SIG-M5 (cell line): ENCODE results near the gene SMIM24.

Experiments
- DNase-seq: peaks from one replicate; lab custom pipeline; 2025; lab: John Stamatoyannopoulos, UW

SMIM24 gene

DNA sequence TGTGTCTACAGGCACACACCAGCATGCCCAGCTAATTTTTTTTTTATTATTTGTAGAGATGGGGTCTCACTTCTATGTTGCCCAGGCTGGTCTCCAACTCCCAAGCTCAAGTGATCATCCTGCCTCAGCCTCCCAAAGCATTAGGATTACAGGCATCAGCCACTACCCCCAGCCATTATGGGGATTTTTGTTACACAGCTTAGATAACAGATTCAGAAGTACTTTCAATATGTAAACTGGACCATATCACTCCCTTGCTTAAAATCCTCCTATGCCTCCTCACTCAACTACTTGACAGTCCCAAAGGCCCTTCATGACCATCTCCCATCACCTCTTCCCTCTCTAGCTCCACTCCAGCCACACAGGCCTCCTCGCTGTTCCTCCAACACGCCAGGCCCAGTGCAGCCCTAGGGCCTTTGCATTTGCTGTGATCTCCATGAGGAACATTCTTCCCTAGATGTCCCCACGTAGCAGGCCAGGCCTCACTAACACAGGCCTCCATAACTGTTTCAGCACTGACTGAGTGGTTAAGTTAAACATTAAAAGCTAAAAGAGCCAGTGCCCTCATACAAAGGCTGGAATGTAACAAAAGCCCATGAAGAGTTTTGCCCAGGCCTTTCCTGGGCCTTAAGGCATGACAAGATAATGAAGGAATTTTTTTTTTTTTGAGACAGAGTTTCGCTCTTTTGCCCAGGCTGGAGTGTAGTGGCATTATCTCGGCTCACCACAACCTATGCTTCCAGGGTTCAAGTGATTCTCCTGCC lies 17.6 kb upstream of the SMIM24 start:
- DNase-seq = no peak

DNA sequence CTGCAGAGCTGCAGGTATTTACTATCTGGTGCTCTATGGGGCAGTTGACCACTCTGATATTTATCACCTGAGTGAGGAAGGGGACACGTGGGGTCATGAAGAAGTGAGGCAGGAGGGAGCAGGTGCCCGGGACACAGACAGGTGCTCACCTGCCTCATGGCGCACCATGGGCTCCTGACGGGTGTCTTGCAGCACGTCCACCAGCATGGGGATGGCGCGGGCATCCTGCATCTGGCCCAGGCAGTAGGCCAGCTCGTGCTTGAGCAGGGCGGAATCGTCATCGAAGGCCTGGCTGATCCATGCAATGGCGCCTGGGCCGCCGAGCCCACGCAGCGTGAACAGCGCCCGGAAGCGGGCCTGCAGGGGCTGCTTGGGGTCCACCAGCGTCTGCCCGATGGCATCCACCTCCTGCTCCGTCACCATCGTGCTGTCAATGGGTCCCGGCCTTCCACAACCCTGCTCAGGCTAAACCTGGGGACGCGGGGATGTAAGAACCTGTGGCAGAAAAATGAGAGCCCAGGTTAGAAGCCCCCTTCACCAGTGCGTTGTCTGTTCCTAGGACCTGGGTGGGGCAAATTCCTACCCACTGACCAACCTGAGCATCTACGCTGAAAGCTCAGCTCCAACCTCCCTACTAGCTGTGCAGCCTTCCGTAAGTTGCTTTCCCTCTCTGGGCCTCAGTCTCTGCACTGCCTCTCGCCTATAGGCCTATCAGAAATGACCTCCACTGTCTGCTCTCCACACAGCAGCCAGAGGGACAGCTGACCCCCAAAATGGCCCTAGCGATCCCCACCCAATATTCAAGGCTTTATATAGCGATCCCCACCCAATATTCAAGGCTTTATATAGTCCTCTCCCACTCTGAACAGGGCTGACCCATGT lies 16.3 kb upstream of the SMIM24 start:
- no peak for DNase-seq

DNA sequence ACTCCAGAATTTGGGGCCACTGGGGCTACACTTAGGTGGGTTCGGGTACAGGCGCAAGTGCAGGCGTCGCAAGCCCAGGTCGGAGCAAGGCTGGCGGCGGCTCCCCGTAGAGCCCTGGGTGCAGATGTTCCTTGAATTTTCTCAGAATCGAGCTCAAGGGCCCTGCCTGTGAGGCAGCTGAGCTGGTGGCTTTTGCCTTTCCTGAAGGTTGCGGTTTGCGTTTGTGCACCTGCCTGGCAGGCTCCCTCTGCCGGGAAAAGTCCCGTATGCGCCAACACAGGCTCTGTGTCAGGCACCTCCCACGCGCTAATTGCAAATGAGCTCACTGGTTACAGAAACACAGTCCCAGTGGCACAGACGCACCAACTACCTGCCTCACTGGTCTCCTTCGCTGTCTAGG lies 14.2 kb upstream of the SMIM24 start:
- no peak for DNase-seq

DNA sequence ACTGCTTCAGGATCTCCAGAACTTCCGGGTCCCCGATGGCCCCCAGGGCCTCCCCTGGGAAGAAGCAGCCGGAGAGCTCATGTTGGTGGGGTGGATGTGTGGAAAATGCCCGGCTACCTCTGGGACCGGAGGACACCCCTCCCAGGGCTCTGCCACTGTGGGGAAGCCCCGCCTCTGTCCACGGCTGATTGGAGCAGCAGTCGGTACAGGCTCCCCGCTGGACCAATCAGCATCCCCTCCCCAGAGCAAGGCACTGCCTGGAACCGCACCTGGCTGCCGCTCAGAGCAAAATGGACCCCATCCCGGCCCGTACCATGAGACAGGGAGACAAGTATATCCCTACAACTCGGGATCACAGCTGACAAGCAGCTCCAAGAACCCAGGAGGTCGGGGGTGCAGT lies 13.7 kb upstream of the SMIM24 start:
- no peak for DNase-seq

DNA sequence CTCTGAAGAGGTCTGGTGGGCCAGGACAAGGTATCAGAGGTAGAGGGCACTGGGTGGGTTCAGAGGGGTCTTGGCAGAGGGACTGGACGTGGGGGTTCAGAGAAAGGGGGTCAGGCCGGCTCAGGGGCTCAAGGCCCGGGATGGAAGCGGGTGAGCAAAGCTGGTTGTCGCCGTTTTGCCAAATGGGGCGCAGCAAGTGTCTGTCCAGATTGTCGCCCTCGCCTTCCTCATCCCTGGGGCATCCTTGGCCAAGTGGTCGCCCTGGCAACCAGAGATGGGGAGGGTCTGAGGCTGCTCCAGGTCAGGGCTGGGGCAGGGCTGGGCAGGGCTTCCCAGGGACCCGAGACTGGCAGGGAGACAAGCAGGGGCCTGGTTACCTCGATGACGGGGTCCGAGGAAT lies 13.3 kb upstream of the SMIM24 start:
- no peak for DNase-seq

DNA sequence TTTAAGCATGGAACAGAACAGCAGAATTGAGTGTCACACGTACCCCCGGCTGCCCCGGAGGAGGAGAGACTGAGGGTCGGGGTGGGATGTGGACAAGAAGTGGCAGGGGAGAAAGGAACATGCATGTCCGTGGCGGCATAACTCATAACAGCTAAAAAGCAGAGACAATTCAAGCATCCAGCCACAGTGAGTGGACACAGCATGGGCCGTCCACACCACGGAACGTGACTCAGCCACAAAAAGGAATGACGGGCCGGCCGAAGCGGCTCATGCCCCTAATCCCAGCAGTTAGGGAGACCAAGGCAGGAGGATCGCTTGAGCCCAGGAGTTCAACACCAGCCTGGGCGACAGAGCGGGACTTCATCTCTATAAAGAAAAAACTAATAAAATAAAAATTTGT lies 12.6 kb upstream of the SMIM24 start:
- DNase-seq = no peak

DNA sequence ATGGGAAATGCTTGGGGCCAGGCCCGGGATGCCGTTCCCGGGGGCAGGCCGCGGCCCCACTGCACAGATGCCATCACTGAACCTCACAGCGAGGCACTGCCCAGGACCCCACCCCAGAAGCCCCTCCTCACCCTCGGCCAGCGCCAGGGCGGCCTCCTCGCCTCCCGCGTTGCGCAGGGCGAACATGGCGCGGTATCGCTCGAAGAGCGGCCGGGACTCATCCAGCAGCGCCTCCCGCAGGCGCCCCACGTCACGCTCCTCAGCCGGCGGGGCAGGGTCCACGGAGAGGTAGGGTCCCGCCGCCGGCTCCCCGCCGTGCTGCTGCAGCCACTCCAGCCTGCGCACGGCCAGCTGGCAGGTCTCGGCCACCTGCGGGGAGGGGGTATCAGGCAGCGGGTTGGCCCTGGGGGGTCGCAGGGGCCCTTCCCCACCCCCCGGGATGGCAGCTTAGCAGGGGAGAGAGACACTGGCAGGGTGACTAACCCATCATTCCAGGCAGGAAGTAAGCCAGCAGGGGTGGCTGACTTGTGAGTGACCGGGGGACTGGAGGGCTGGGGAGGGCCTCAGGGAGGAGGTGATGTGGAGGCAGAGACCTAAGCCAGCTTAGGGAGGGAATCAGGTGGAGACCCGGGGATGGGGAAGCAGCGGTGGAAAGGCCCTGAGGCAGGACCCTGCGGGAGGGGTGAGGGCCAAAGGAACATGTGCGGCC lies 12.0 kb upstream of the SMIM24 start:
- DNase-seq = no peak

DNA sequence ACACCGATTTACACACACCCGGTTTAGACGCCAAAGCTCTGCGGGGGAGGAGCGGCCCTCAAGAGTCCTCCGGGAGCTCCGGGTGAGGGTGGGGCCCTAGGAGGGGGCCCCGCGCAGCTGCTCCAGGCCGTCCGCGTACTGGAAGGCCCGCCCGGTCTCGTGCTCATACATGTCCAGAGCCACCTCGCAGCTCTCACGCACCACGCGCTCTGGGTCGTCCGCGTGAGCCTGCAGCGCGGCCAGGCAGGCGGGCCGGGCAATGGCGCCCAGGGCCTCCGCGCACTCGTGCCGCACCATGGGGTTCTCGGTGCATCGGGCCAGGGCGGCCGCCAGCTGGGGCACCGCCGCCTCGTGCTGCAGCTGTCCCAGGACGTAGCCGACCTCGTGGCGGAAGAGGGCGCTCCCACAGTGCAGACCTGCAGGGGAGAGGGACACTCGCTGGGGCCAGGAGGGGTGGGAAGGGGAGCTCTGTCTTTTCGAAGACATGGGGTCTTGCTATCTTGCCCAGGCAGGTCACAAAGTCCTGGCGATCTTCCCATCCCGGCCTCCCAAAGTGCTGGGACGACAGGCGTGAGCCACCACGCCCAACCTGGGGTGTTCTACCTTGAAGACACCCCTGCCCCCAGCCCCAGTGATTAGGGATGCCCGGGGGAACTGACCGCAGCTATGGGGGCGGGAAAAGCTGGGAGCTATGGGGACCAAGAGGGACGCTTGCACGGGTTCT lies 11.2 kb upstream of the SMIM24 start:
- DNase-seq = no peak

DNA sequence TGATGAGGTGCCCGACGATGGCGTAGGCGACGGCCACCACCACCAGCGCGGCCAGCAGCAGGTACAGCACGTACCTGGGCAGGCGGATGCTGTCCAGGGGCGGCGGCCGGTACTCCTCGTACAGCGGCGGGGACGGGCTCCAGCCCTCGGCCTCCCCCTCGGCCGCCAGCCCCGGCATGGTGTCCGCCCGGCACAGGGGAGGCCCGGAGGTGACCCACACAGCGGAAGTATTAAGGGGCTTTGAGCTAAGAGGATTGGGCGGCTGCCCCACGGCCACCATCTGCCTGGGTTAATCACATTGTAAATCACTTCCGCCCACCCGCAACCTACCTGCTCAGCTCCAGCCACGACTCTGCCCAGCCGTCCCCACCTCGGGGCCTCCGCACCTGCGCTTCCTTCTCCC lies 2.9 kb upstream of the SMIM24 start, which contains the start of gene SMIM44:
Gene SMIM44 (minus strand): TSS at position 216 of the 403 bp plus-strand sequence. CDS start 38 bp downstream, at position 178.
- DNase-seq = no peak

DNA sequence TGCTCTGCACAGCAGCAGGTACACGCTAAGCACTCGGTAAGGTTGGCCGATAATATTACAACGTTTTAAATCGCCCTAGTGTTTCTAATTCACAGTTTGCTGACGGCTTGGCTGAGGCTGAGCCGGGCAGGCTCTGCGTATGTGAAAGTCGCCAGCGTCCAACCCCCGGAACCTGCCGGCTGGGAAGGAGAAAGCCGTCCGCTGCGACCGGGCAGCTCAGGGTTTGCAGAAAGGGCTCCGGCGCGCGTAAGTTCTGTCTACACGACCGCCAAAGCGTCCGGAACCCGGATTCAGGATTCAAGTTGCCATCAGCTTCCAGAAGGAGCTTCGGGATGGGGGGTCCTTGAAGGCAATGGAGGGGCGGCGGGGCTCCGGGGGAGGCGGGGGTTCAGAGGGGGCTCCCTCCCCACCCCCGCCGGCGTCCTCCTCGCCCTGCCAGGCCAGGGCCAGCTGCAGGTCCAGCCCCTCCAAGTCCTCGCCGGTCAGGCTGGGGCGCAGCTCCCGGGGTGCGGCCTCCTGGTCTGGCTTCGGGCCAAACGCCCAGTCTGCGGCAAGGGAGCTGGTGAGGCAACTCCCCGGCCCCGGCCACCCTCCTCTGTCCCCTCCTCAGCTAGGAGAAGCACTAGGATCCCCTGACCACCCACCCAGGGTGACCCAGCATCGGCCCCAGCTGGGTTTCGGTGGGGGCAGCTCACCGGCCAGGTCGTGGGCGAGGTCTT lies 2.3 kb upstream of the SMIM24 start:
- no peak for DNase-seq

DNA sequence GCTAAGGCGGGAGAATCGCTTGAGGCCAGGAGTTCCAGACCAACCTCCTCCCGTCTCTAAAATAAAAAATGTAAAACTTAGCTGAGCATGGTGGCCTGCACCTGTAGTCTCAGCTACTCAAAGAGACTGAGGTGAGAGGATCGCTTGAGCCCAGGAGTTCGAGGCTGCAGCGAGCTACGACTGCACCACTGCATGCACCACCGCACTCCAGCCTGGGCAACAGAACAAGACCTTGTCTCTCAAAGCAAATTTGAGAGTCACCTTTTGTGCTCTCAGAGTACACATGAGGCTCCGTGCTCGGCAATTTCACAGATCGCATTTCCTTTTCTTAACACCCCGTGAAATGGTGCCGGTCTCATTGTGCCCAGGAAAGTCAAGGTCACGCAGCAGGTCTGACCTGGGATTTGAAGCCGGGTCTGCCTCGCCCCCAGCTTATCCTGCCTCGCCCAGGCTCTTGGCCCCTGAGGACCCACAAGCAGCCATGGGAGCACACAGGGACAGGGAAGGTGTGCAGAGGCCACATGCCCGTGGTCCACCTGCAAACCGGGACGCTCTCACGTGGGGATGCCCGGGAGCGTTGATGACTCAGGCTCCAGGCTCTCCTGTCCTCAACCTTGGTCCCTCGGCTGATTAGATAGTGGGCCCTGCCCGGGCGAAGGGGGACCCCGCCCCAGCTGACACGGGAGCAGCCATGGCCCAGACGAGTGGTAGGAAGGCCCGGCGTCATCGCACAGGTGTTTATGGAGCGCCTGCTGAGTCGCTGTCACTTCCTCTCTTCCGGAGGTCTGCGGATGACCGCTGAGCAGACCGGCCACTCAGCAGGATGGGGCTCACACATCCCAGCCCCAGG lies 1.1 kb upstream of the SMIM24 start:
- no peak for DNase-seq

DNA sequence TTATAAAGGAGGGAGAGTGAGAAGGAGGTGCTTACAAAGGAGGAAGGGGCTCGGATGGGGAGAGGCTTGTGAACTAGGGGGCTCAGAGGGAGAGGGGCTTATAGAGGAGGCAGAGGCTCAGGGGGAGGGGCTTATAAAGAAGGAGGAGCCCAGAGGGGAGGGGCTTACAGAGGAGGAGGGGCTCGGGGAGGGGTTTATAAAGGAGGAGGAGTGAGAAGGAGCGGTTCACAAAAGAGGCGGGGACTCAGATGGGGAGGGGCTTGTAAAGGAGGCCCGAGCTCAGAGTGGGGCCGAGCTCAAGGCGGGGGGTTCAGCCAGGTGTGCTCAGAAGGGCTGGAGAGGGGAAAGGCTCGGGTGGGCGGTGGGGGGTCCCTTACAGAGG lies 500 bp downstream of the SMIM24 start:
- DNase-seq = no peak

DNA sequence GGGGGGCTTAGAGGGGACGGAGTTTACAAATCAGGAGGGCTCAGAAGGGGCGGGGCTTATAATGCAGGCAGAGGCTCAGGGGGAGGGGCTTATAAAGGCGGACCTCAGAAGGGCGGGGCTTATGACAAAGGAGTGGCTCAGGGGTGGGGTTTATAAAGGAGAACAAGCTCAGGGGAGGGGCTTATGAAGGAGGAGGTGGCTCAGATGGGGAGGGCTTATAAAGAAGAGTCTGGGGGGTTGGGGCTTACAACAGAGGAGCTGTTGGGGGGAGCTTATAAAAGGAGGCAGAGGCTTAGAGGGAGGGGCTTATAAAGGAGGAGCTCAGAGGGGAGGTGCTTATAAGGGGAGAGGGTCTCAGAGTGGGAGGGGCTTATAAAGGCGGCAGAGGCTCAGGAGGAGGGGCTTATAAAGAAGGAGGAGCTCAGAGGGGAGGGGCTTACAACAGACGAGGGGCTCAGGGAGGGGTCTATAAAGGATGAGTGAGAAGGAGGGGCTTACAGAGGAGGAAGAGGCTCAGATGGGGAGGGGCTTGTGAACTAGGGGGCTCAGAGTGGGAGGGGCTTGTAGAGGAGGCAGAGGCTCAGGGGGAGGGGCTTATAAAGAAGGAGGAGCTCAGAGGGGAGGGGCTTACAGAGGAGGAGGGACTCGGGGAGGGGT lies 1.0 kb downstream of the SMIM24 start:
- peak; percentile 15 for DNase-seq

DNA sequence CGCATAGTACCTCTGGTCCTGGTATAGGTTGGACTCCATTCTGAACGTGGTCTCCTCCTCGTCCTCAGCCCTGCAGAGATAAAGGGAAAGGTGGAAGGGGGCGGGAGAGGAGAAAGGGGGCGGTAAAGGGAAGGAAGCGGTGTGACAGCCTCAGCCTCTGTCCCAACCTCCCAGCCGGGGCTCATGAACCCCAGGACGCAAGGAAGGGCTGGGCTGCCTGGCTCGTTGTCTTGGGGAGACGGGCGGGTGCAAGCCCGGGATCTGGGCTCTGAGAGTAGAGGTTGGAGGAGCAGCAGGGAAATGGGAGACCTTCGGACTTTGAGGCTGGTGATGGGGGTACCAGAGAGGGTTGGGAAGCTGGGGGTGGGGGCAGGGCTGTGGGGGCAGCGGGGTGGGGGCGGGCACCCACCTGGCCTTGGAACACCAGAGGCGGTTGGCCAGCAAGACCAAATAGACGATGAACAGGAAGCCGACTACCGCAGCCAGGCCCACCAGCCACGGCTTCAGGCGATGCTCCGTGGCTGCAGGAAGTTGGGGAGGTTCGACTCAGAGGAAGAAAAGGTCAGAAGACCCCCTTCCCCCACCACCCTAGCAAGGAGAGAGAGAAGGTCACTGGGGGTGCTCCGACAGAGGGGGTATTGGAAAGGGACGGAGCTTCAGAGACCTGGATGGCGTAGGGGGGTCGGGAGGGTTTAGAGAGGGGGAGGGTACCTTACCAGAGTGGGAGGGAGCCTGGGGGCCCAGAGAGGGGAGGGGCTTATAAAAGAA lies 1.7 kb downstream of the SMIM24 start:
- DNase-seq = no peak

DNA sequence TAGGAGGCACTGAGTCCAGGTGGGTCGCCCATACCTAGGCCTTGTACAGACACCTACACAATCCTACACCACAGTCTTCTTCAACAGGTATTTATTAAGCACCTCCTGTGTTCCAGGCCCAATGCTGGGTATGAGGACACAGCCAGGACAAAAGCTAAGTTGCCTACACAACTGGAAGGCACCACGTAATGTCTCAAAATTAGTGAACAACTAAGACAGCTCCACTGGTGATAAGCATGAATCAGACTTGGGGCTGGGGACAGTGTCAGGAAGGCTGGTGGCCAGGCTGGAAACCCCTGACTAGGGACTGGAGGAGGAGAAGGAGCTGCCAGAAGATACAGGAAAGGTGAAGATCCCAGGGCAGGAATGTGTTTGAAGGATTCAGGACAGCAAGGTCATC lies 2.4 kb downstream of the SMIM24 start:
- no peak for DNase-seq

DNA sequence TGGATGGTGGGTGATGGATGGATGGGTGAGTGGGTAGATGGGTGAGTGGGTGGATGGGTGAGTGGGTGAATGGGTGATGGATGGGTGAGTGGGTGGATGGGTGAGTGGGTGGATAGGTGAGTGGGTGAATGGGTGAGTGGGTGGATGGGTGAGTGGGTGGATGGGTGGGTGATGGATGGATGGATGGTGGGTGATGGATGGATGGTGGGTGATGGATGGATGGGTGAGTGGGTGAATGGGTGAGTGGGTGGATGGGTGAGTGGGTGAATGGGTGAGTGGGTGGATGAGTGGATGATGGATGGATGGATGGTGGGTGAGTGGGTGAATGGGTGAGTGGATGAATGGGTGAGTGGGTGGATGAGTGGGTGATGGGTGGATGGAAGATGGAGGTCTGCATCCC lies 2.8 kb downstream of the SMIM24 start:
- DNase-seq = no peak

DNA sequence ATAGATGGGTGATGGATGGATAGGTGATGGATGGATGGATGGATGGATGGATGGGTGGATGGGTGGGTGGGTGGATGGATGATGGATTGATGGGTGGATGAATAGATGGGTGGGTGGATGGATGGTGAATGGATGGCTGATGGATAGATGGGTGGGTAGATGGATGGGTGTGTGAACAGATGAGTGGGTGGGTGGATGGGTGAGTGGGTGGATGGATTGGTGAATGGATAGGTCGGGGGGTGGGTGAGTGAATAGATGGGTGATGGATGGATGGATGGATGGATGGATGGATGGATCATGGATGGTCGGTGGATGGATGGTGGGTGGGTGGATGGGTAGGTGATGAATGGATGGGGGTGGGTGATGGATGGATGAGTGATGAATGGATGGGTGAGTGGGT lies 3.5 kb downstream of the SMIM24 start:
- no peak for DNase-seq

DNA sequence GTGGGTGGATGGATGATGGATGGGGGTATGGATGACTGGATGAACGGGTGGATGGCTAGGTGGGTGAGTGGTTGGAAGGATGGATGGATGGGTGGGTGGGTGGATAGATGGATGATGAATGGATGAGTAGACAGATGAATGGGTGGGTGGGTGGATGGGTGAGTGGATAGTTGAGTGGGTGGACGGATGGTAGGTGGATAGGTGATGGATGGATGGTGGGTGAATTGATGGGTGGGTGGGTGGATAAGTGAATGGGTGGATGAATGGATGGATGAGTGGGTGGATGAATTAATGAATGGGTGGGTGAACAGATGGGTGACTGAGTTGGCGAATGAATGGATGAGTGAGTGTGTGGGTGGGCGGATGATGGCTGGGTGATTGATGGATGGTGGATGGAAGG lies 4.9 kb downstream of the SMIM24 start:
- DNase-seq = no peak

DNA sequence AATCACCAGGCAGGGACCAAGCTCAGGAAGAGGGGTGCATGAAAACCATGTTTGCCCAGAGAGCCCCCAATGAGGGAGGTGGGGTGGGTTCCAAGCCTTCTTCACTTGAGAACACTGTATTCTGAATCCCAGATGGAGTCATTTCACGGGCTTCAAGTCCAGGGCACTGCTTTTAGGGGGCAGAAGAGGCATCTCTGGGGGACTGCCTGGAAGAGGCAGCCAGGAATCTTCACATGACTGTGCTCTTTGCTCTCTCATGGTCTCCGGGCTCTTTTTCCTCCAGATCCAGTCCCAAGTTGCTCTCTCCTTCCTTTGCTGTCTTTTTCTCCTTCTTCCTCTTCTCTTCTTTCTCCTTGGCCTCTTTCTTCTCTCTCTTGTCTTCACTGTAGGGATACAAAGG lies 5.7 kb downstream of the SMIM24 start:
- no peak for DNase-seq
